ENCODE data around the gene KLHL22. TPM values are rescaled to one million over a fixed set of nuclear protein-coding genes. Genes with fewer than 3 reads are reported as not detected.
A peak's percentile ranks its signal among the peaks of the same experiment; 100 is the strongest.

The KLHL22 gene
- total and polyA plus RNA-seq, 2 of the 13 experiments (the other 11 are each of a cell fraction or from before 2014, with no cell fraction given), result 10.9 to 14.8 TPM

- ATAC-seq (no peak), FAIRE-seq (no peak), DNase-seq (ENCODE audit: low spot score) (no peak)
- in situ Hi-C loops (cut with HindIII; ENCODE audit: extremely low pct_ligation_motif_present, low pct_unique_long_range_greater_than_20kb) (no loop called here), intact Hi-C loops (cut with micrococcal nuclease; ENCODE audit: unreplicated experiment) (no loop called here)
- H3K36me3 ChIP-seq (replicated peaks in 1 of 2; ENCODE audit: control insufficient read depth in 1 of 2, insufficient read depth in 2 of 2, low read length in 2 of 2), result peaks cover 14 to 48% of the 10 kb centered on the region in 2 experiments
- no peaks in the 10 kb centered on the region for H3K9me3 ChIP-seq (ENCODE audit: low read length)
- ChIA-PET CTCF (ENCODE audit: low intra/inter-chr PET ratio, low total read pairs) (no interaction called here), POLR2A (interaction anchor here (1.5 kb wide), 1 partner anchor 16 kb away, joined by 4 read pairs; no protein-coding TSS in a partner anchor)
- peaks cover 74% of the 10 kb centered on the region for H3K79me2 ChIP-seq (ENCODE audit: insufficient read depth, low read length)
- H3K4me1 ChIP-seq (ENCODE audit: insufficient read depth, low read length), result peaks cover 42% of the 10 kb centered on the region
- peak; percentile 20; the same call in 1 of the 2 replicates for TF ChIP-seq CEBPB (IDR thresholded peaks at IDR 0.05; ENCODE audit: borderline replicate concordance, low read depth, low read length)
- no peak for TF ChIP-seq ISX (CRISPR knock-in tag; conservative IDR thresholded peaks at IDR 0.05)
- TF ChIP-seq MEIS1 (CRISPR knock-in tag; IDR thresholded peaks at IDR 0.05; ENCODE audit: borderline replicate concordance), result no peak
- TF ChIP-seq ZMYM4 (CRISPR knock-in tag; IDR thresholded peaks at IDR 0.05), result no peak
- no peak for TF ChIP-seq ZNF460 (CRISPR knock-in tag; IDR thresholded peaks at IDR 0.05; ENCODE audit: borderline replicate concordance)
- TF ChIP-seq PHB2 (IDR thresholded peaks at IDR 0.05; ENCODE audit: partially characterized antibody), result no peak
- no peak for TF ChIP-seq ZFP36 (IDR thresholded peaks at IDR 0.05; ENCODE audit: borderline replicate concordance, low read depth, low read length, partially characterized antibody)
- H3K27ac ChIP-seq (ENCODE audit: extremely low read length, insufficient read depth, low read length), result no peak overlapping the region
- no peak overlapping the region for H3K9ac ChIP-seq (ENCODE audit: insufficient read depth, low read depth, low read length)
- H2AFZ ChIP-seq (ENCODE audit: low read length), result no peak overlapping the region
- BruUV-seq (replicated peaks), result no TSS peak
- H3K27me3 ChIP-seq (ENCODE audit: control insufficient read depth in 1 of 2, insufficient read depth in 2 of 2, low read length in 2 of 2), result no peaks in the 10 kb centered on the region
- 97% methylated on average over 7 of the region's 7 CpGs for WGBS (ENCODE audit: low lambda C conversion rate)
- no peak overlapping the region for H3K4me3 ChIP-seq (replicated peaks in 1 of 3; ENCODE audit: insufficient read depth in 1 of 3, low read depth in 2 of 3, low read length in 3 of 3)
- H4K20me1 ChIP-seq (ENCODE audit: insufficient read depth, low read length), result peaks cover 40% of the 10 kb centered on the region
- no peak overlapping the region for H3K4me2 ChIP-seq (ENCODE audit: low read depth, low read length)
Measured at GRCh38 chr22:20525048-20525447, 29.5 kb upstream of the KLHL22 start.

DNA sequence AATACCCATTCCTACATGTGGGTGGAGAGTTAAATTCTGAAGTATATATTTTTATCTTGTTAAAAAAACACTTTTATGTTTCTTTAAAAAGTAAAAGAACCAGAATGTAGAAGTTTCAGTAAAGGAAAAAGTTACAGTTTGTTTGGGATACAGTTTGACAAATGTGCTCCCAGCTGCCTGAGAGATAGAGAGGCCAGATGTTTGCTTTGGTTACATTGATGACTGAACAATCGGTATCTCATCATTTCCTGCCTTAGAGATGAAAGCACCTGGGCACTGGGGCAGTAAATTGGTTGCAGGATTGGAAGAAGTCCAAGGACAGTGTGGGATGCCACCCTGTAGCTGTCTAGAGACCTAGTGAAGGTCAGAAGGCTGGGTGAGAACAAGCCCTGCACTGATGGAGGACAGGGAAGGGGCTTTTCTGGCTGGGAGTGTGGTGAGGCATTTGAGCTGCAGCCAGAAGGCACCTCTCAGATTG is 28.4 kb upstream of the KLHL22 start:
- H2AFZ ChIP-seq (ENCODE audit: low read length), result no peak overlapping the region
- in situ Hi-C loops (cut with HindIII; ENCODE audit: extremely low pct_ligation_motif_present, low pct_unique_long_range_greater_than_20kb), result no loop called here
- DNase-seq (ENCODE audit: low spot score) (peak; percentile 85), ATAC-seq (peak; percentile 79), FAIRE-seq (no peak)
- no peak overlapping the region; a peak in 1 of 6 replicates for H3K4me3 ChIP-seq (replicated peaks in 1 of 3; ENCODE audit: insufficient read depth in 1 of 3, low read depth in 2 of 3, low read length in 3 of 3)
- peak overlapping the region; percentile 29; the same call in 1 of the 2 replicates for H3K4me2 ChIP-seq (ENCODE audit: low read depth, low read length)
- H3K9ac ChIP-seq (ENCODE audit: insufficient read depth, low read depth, low read length), result peak overlapping the region; percentile 43; the same call in 1 of the 2 replicates
- peak overlapping the region; percentile 63 for H3K27ac ChIP-seq (ENCODE audit: extremely low read length, insufficient read depth, low read length)
- WGBS (ENCODE audit: low lambda C conversion rate), result 0% methylated on average over 1 of the region's 1 CpG
- H3K9me3 ChIP-seq (ENCODE audit: low read length), result no peaks in the 10 kb centered on the region
- peaks cover 44% of the 10 kb centered on the region for H4K20me1 ChIP-seq (ENCODE audit: insufficient read depth, low read length)
- intact Hi-C loops (cut with micrococcal nuclease; ENCODE audit: unreplicated experiment), result loop anchor here (1.0 kb wide), 1 partner anchor 37 kb away; no protein-coding TSS in a partner anchor
- H3K36me3 ChIP-seq (replicated peaks in 1 of 2; ENCODE audit: control insufficient read depth in 1 of 2, insufficient read depth in 2 of 2, low read length in 2 of 2), result peaks cover 18 to 56% of the 10 kb centered on the region in 2 experiments
- peaks cover 37% of the 10 kb centered on the region for H3K4me1 ChIP-seq (ENCODE audit: insufficient read depth, low read length)
- peaks cover 80% of the 10 kb centered on the region for H3K79me2 ChIP-seq (ENCODE audit: insufficient read depth, low read length)
- CTCF ChIA-PET (ENCODE audit: low intra/inter-chr PET ratio, low total read pairs), result no interaction called here
- no TSS peak for BruUV-seq (replicated peaks)
- no peaks in the 10 kb centered on the region for H3K27me3 ChIP-seq (ENCODE audit: control insufficient read depth in 1 of 2, insufficient read depth in 2 of 2, low read length in 2 of 2)
- POLR2A ChIA-PET, result interaction anchor here (1.0 to 1.6 kb wide), 3 partner anchors 15 to 29 kb away, joined by 4 to 6 read pairs (median 4); no protein-coding TSS in a partner anchor
- no peak for TF ChIP-seq CHD2 (IDR thresholded peaks at IDR 0.05; ENCODE audit: low read depth, low read length)
- no peak for TF ChIP-seq SCMH1 (CRISPR knock-in tag; IDR thresholded peaks at IDR 0.05; ENCODE audit: borderline replicate concordance)
- no peak for TF ChIP-seq ZNF761 (CRISPR knock-in tag; conservative IDR thresholded peaks at IDR 0.05)
- peak; percentile 33; the same call in 1 of the 2 replicates for TF ChIP-seq ZNF574 (CRISPR knock-in tag; IDR thresholded peaks at IDR 0.05)
- no peak for TF ChIP-seq ZNF710 (CRISPR knock-in tag; IDR thresholded peaks at IDR 0.05; ENCODE audit: borderline replicate concordance)
- no peak for TF ChIP-seq ZNF652 (CRISPR knock-in tag; IDR thresholded peaks at IDR 0.05; ENCODE audit: borderline replicate concordance, low read depth)
- peak; percentile 26; the same call in 1 of the 2 replicates for TF ChIP-seq TBX2 (CRISPR knock-in tag; IDR thresholded peaks at IDR 0.05; ENCODE audit: borderline replicate concordance)

Measured in HepG2 (cell line).